Measurements from ENCODE around the gene HSPA14.
"Not testable (repeated sequence)": the region's sequence is repeated elsewhere in the genome, so short reads cannot be mapped to it uniquely, and the experiment has no call there.

The HSPA14 gene

DNA sequence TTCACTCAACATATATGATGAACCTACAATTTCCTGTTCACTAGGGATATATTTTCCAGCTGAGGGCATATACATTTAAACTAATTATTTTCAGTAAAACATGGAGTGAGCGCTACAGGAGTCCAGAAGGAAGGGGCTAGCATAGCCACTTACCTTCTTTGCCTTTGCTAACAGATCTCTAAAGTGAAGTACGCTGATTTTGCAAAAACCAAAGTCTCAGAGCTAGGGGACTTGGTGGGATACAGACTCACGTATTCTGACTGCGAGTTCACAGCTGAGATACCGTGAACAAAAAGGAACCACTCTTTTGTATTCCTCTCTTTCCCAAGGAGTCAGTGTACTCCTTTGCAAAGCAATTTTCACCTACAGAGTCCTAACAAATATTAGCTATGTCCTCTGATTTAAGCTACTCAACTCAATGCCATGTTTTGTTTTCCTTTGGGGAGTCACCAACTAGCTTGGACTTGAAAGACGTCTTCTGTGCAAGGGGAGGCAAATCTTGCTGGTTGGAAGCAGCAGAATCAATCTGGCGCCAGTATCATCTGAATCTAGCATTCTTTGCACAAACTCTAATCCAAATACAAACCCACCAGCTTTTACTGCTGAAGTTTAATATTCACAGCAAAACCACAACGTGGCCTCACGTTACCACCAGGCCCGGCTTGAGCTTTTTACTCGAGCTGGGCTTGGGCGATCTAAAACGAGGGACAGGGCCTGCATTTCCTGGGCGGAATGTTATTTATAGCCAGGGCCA, 926 bp upstream of the HSPA14 start:
- DNase-seq, result no peak

DNA sequence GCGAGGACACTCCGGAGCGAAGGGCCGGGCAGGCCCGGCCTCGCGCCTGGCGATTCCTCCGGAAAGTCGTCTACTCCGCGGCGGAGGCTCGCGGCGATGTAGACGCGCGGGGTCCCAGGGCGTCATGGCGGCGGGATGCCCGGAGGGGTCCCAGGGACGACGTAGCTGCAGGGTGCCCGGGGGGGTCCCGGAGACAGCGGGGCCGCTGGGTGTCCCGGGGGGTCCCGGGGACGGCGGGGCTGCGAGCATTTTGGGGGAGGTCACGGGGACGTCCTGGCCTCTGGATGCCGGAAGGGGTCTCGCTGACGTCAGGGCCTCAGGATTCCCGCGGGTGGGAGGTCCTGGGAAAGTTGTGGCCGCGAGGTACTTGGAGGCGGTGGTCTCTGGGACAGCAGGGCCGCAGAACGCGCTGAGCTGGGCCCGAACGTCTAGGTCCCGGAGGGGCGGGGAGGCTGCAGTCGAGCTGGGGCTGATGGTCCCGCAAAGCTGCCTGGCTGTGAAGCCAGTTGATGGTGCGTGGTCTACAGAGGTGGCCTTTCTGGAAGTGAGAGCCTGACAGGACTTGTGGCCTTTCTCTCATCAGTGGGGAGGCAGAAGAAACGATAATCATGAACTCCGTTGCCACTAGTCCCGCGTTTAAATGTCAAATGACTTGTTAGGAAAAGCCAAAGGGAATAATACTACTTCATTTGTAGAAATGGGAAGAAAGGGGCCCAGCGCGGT, 637 bp downstream of the HSPA14 start:
- no peak for DNase-seq

DNA sequence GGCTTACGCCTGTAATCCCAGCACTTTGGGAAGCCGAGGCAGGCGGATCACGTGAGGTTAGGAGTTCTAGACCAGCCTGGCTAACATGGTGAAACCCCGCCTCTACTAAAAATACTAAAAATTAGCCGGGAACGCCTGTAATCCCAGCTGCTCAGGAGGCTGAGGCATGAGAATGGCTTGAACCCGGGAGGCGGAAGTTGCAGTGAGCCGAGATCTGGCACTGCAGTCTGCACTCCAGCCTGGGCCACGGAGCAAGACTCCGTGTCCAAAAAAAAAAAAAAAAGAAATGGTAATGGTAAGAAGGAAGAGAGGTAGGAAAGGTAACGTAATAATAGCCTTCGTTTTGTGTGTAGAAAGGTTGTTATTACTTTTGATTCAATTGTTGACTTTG, 1.2 kb downstream of the HSPA14 start:
- no peak for DNase-seq

DNA sequence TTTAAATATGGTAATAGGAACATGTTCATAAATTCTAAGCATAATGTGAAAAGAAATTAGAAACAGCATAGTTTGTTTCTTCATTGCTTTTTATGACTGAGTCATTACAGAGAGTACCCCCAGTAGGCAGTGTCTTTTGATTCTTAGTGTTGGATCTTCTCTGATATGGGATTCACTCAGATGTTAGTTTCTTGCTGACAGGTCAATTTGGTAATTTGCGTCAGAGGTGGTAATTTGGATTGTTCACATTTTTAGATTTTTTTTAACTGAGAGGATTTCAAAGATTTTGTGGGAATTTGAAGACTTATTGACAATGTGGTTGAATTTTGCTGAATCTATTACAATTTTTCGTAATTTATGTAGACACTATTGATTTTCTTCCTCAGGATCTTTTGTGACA, 2.1 kb downstream of the HSPA14 start:
- no peak for DNase-seq

DNA sequence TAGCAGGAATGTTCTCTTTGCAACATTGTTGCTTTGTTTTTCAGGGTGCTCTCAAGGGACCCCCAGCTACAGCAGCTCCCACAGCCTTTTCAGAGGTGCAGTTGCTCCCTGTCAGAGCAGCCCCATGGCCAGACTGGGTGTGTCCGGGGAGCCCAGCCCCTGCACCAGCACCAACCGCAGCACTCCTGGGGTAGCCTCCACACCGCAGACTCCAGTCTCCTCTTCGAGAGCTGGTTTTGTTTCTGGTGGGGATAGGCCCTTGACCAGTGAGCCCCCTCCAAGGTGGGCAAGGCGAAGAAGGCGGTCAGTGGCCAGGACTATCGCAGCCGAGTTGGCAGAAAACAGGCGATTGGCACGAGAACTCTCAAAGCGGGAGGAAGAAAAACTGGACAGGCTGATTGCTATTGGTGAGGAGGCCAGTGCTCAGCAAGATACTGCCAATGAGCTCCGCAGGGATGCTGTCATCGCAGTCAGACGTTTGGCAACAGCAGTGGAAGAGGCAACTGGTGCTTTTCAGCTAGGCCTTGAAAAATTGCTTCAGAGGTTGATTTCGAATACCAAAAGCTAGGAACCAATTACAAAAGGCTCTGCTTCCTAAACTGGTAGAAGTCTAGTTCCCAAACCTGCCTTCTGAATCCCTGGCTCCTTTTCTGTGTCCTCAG, 5.4 kb downstream of the HSPA14 start:
- DNase-seq, result no peak

DNA sequence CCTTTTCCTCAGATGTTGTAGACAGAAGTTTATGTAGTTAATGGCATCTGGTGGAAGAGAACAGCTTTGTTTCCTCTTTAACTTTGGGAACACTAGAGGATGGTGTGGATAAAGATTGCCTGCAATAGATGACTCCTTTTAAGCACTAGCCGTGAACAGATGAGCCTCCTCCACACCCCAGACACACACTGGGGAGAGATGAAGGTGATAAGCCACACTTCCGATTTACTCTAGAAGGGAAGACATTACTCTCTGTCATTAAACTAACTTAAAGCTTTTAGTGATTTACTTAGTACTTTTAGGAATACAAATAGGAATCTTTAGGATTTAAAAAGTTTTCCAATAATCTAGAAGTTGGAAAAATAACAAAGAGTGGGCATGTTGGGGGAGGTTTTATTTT, 6.8 kb downstream of the HSPA14 start:
- no peak for DNase-seq

DNA sequence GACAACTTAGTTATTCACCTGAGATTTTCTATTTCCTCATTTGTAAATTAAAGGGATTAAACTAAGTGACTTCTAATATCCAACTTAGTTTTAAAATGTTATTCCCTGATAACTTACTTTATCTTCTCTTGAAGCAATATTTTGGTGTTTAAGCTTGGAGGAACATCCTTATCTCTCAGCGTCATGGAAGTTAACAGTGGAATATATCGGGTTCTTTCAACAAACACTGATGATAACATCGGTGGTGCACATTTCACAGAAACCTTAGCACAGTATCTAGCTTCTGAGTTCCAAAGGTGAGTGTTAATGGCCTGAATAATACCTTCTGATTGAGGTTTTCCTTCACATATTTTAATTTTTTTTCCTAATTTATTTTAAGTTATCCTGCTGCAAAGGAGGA, 14.1 kb downstream of the HSPA14 start:
- no peak for DNase-seq

DNA sequence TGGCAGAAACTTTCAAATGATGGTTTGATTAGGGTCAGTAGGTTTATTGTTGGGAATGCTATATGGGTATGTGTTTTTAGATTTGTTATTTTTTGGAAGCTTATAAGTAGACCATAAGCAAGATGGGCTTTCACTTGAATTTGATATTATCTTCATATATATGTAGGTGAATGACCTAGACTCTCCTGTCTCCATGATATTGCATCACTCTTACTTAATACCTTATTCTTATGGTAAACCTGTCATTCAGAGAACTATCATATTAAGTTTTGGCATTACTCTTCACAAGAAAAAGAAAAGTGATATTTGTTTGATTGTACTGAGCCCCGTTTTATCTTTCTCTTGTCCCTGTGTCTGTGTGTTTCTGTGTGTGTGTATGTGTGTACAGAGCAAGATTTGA, 17.3 kb downstream of the HSPA14 start:
- DNase-seq, result no peak

DNA sequence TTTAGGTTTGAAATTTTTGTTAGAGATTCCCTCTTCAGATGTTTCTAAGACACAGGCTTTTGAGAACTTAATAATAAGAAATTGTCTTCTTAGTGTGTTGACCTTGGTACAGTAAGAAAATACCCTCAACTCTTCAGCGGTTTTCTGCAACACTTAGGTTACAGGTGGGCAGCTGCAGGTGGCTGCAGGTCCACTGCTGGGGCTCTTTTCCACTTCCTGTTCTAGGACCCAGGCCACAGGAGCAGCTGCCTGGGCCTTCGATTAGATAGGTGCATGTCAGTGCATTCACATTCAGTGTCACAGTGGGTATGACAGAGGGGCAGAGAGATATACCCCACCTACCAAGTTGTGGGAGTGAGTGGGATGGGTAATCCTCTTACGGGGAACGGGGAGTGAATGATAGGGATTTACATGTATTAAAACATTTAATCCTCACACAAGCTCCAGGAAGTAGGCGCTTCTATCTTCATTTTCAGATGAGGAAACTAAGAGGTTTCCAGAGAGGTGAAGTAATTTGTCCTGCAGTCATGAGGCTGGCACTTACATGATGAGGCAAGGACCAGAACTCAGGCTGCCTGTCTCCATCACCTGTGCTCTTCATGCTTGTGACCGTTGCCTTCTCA, 20.3 kb downstream of the HSPA14 start:
- DNase-seq, result no peak

DNA sequence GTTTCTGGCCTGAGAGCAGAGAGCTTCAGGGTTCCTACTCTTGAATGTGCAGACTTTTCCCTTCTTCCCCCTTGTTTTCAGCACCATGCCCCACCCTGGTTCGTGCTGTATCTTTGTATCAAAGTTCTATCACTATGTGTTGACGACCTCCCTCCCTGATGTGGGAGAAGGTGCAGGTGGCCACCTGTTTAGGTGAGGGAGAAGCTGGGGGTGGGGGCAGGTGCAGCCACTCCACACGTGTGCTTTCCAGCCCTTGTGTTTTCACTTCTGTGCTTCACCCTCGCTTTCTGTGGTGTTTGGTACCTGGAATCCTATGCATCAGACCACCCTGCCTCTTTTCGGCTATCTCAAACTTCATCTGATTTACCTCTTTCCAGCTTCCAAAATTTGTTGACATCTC, 20.9 kb downstream of the HSPA14 start:
- no peak for DNase-seq

DNA sequence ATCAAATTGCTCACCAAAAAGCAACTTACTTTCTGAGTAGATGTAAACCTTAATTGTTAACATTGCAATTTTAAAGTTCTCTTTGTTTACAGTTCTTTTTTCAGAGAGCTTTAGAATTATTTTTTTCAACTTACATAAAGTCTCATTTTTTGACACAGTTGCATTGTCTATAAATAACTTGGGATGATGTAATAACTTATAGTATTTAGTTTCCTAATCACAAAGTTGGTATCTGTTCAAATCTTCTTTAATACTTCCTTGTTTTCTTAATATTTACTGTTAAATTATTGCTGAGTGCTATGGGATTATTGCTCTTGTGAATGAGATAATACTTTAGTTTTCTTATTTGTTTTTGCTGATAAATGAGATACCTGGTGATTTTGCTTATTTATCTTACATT, 21.7 kb downstream of the HSPA14 start:
- no peak for DNase-seq

DNA sequence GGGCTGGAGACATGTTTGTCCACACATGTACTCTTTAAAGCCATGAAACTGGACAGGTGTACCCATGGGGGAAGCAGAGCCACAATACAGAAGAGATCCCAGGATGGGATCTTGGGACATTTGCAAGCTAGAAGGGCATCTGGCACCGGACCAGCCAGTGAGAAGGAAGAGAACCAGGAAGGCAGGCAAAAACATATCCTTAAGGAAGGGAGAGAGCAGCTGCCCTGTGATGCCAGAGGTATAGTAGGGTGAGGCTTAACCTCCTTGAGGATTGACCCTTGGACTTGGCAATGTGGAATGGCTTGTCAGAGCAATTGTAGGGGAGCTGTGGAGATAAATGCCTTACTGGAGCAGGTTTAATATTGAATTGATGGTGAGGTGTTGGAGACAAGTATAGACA, 22.7 kb downstream of the HSPA14 start:
- no peak for DNase-seq

DNA sequence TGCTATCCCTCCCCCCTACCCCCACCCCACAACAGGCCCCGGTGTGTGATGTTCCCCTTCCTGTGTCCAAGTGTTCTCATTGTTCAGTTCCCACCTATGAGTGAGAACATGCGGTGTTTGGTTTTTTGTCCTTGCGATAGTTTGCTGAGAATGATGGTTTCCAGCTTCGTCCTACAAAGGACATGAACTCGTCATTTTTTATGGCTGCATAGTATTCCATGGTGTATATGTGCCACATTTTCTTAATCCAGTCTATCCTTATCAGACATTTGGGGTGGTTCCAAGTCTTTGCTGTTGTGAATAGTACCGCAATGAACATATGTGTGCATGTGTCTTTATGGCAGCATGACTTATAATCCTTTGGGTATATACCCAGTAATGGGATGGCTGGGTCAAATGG, 26.4 kb downstream of the HSPA14 start:
- DNase-seq, result not testable (repeated sequence)

DNA sequence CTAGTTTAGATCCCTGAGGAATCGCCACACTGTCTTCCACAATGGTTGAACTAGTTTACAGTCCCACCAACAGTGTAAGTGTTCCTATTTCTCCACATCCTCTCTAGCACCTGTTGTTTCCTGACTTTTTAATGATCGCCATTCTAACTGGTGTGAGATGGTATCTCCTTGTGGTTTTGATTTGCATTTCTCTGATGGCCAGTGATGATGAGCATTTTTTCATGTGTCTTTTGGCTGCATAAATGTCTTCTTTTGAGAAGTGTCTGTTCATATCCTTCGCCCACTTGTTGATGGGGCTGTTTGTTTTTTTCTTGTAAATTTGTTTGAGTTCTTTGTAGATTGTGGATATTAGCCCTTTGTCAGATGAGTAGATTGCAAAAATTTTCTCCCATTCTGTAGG, 26.8 kb downstream of the HSPA14 start:
- DNase-seq, result not testable (repeated sequence)

DNA sequence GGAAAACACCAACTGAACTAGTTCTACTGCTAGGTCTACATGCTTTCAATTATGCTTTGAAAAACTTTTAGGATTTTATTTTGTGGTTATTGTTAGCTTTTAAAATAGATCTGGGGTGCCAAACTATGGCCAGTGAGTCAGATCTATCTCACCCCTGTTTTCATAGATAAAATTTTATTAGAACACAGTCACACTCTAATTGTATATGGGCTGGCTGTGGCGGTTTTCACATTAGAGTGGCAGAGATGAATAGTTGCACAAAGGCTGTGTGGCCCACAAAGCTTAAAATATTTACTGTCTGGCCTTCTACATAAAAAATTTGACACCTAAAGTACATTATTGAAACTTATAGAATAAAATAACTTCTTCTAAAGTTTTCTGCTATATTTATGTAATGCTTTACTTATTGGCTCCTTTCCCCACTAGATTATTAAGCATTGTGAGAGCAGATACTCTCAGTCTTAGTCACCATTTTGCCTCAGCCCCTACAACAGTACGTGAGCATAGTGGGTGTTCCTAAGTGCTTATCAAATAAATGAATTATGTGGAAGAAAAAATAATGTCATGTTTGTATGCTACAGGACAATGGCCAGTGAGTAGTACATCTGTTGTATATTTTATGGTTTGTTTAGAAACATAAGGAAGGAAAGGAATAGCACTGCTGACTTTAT, 35.1 kb downstream of the HSPA14 start:
- no peak for DNase-seq

DNA sequence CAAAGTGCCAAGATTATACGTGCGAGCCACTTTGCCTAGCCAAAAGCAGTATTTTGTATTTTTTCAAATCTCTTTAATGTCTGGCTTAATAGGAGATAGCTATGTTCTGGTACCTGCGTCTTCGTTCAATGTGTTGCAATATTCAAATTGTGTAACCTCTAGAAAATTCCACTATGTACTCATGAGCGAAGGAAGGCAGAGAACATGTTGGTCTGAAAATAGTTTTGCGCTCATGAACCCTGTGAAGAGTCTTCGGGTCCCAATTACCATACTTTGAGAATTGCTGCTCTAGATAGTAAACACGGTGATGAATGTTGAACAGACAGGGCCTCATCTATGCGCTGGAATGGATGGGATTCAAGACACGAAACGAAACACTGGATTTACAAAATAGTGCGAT, 37.8 kb downstream of the HSPA14 start:
- DNase-seq, result no peak

DNA sequence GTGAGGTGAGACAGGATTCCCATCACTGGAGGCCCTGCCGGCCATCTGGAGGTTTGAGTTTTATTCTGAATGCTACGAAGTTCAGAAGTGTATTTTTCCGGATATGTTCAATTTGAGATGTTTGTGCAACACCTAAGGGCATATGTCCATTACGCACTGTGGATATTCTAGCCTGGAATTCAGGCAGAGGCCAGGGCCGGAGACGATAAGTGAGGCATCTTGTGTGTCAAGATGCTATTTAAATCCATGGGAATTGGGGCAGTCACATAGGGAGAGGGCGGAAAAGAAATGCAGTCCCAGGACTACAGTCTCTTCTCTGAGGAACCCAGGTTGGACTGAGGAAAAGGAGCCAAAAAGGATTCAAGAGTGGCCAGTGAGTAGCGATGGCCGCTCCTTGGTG, 38.7 kb downstream of the HSPA14 start:
- DNase-seq, result no peak

DNA sequence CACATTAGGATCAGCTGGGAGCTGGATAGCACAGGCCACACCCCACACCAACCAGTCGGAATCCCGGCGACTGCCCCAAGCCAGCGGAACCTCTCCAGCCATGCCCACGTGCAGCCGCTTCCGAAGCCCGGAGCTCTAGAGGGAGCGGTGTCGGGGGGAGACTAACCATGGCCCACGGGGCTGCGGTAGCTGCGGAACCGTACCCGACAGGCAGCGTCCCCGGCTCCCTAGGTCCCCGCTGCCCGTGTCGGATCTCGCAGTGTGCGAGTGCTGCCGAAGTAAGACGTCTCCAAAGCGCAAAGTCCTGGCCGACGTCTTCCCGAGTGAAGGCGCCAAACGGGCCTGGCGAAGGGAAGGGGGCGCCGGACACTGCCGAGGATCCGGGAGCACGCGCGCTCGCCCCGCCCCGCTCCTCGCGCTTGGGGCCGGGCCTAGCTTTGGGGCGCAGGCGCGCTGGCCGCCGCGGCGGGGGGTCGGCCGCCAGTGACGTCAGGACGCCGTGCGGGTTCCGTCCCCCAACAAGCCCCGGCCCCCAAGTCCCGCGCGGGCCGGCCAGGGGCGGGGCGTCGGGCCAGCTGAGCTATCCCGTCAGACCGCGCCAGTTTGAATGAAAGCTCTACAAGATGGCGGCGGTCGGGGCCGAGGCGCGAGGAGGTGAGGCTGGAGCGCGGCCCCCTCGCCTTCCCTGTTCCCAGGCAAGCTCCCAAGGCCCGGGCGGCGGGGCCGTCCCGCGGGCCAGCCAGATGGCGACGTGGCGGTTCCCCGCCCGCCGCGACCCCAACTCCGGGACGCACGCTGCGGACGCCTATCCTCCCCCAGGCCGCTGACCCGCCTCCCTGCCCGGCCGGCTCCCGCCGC, 40.4 kb downstream of the HSPA14 start, which contains the start of gene SUV39H2:
Gene SUV39H2, plus strand, starts transcription at position 601 of the 858 bp plus-strand sequence. Its CDS starts 23 bp downstream, at position 624.
- peak; percentile 95 for DNase-seq

DNA sequence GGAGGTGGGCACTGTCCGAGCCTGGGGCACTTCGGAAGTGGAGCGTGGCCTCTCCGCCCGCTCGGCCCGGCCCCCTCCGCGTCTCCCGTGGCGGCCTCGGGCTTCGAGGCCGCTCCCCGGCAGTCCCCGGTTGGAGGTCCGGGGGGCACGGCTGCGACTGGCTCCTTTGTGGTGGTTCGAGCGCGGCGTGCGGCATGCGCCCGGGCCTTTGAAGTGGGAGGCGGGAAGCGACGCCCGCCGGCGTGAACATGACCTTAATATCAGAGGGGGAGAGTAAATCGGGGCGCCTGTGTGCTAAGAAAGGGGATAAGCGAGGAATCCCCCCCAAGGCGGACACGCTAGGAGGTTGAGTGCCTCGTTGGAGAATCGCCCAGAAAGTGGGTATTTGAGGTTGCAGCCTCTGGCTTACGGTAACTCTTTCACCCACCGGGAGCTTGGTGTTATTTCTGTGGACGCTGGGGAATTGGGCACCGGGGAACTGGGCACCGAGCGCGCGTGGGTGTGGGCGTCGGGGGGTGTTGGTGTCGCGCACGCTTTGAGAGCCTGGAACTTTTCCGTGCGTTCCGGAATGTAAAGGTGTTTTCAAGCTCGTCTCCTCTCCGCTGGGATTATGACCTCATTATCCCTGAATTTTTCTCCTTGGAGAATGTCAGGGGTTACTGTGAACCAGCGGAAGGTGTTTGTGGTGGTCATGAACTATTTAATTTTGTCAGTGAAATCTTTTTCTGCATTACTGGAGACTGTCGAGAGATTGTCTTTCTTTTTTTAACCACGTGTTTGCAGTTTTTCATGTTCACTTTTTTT, 41.2 kb downstream of the HSPA14 start:
- DNase-seq, result no peak

DNA sequence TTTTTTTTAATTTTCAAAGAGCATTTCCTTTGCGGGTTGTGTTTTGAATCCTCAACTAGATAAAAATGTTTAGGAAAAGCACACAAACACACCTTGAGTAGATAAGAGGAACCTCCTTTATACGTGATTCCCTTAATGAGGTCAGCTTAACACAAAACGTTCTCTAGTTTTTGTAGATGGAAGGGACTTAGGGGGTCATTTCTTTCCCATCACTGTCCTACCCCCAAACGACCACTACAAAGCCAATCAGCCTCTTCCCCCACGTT, 41.8 kb downstream of the HSPA14 start:
- DNase-seq, result no peak

DNA sequence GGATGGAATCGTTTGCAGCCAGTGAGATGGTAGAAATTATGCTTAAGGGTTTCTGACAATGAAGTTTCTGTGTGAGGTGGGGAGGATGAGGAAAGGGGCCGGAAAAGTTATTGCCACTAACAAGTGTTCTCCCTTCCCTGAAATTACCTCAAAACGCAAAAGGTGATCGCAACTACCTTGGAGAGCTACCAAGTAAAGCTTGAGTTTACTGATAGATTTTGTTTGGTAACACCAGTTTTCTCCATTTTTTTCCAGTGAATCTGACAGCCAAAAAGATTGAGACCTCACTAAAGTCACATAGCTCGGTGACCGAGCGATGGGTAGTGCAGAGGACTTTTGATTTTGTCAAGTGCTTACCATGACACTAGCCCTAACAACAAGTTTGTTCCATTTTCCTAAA, 42.1 kb downstream of the HSPA14 start:
- no peak for DNase-seq

Measured in GDM1 (cell line).